Measurements from ENCODE around the gene CTSE.

DNA sequence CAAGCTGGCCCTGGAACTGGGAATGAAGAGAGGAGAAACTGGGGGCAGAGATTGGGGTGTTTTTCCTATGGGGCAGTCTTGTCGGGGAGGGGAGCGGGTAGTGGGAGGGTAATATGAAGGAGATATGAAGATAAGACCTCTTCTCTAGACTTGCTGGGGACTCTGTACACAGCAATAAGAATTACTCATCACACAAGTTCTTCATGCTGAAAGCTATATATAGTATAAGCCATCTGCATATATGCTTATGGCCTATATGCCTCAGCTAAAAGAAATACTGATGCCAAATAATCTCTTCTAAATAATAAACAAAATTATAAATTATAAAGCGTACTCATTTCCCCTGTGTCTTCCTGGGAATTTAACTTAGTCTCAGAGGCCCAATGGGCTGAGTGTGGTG, 37.1 kb upstream of the CTSE start:
- TF ChIP-seq POLR2A (IDR thresholded peaks at IDR 0.05; ENCODE audit: low read depth, low read length) (no peak), POLR2AphosphoS5 (IDR thresholded peaks at IDR 0.05; ENCODE audit: low read depth, low read length) (no peak), TAF1 (IDR thresholded peaks at IDR 0.05; ENCODE audit: borderline replicate concordance, low read depth, low read length) (no peak)
